Esophagus squamous epithelium (tissue), 5 donors: Measurements from ENCODE around the gene CTNND2. TPM values are rescaled to one million over a fixed set of nuclear protein-coding genes. Genes with fewer than 3 reads are reported as not detected.

Experiments used
- DNase-seq: peaks from one replicate; lab custom pipeline; 2025; lab: John Stamatoyannopoulos, UW
- H3K27ac ChIP-seq, 4 donors: fragments of 200-600 bp; sonication (generic); one replicate each; pipeline ENCODE4 v1.5.1; 2016 to 2019; ENCODE audit warnings: mild to moderate bottlenecking in 1 of 4
- H3K27me3 ChIP-seq, 4 donors: fragments of 200-600 bp; sonication (generic); 1 replicate in 3 of 4; 2 replicates in 1 of 4; pipeline versions ENCODE4 v1.5.1 to v1.6.0; 2017 to 2021; ENCODE audit warnings: antibody characterized with exemption in 1 of 4
- H3K36me3 ChIP-seq, 3 donors: fragments of 200-600 bp; sonication (generic); one replicate each; pipeline ENCODE4 v1.5.1; 2016 to 2019
- H3K4me1 ChIP-seq, 3 donors: fragments of 200-600 bp; sonication (generic); one replicate each; pipeline ENCODE4 v1.5.1; 2017 to 2019
- H3K4me3 ChIP-seq, 4 donors: fragments of 200-600 bp; sonication (generic); 1 replicate in 3 of 4; 2 replicates in 1 of 4; pipeline ENCODE4 v1.5.1; 2016 to 2019; ENCODE audit warnings: mild to moderate bottlenecking in 2 of 4, moderate library complexity in 1 of 4
- H3K9me3 ChIP-seq, 3 donors: fragments of 200-600 bp; sonication (generic); one replicate each; pipeline ENCODE4 v1.5.1; 2016 to 2019
- POLR2A ChIP-seq, 4 donors: fragments of 450-650 bp; IDR thresholded peaks; one replicate each; pipeline ENCODE4 v1.6.1; 2017; ENCODE audit warnings: antibody characterized with exemption in 4 of 4, mild to moderate bottlenecking in 4 of 4, moderate library complexity in 3 of 4
- WGBS, 2 donors: methylation state at CpG; one replicate each; pipeline ENCODE4 v1.1.5; 2018; 5-methylcytosine and 5-hydroxymethylcytosine counted together
- intact Hi-C: fragments of 100-400 bp; cut with DNase I; formaldehyde crosslinking; loops from one replicate; pipeline ENCODE4 v1.15.0; 2022
- total RNA-seq, 4 donors: library from RNA; depleted of rRNA; stranded (reverse); fragments of >200 nt; gene quantifications; one replicate each; pipeline ENCODE4 v1.1.0, GENCODE V29; 2016
- TF ChIP-seq, protein P1 (sequence below), 6 experiments: fragments of 450-650 bp in 4 of 6; fragments of 200-600 bp in 2 of 6; sonication (generic) in 2 of 6; IDR thresholded peaks; one replicate each; pipeline ENCODE4 v1.5.1; 2016 to 2019; ENCODE audit warnings: antibody characterized with exemption in 6 of 6, mild to moderate bottlenecking in 4 of 6, moderate library complexity in 4 of 6
- donor health status: DM: yes; HTN: yes; CAD: no.

The CTNND2 gene
- total RNA-seq, 4 donors from 2014 or later: 0.38 to 0.50 TPM; not detected in 2

DNA sequence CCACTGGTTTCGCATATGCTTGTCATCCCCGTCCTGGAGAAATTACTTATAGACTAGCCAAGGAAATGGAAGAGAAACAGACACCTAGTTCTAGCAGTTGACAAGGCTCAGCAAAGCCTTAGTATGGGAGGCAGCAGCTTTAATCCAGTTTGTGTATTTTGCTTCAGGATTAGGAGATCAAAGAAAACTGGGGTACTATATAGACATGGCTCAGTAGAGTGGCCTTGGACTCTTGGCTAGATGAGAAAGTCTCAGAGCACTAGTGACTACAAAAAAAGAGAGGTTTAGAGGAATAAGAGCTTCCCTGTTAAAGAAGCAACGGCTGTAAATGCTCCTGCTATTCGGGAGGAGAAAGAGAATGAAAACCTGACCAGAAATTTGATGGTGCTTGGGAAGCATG is 349.1 kb downstream of the CTNND2 start:
- intact Hi-C loops: no loop called here
- Histone ChIP-seq H3K4me1 (no peaks in the 10 kb centered on the region), H3K9me3 (no peaks in the 10 kb centered on the region), H3K27ac (no peak overlapping the region), H3K36me3 (no peaks in the 10 kb centered on the region), H3K4me3 (no peak overlapping the region), H3K27me3 (no peaks in the 10 kb centered on the region)
- TF ChIP-seq, protein P1, sequence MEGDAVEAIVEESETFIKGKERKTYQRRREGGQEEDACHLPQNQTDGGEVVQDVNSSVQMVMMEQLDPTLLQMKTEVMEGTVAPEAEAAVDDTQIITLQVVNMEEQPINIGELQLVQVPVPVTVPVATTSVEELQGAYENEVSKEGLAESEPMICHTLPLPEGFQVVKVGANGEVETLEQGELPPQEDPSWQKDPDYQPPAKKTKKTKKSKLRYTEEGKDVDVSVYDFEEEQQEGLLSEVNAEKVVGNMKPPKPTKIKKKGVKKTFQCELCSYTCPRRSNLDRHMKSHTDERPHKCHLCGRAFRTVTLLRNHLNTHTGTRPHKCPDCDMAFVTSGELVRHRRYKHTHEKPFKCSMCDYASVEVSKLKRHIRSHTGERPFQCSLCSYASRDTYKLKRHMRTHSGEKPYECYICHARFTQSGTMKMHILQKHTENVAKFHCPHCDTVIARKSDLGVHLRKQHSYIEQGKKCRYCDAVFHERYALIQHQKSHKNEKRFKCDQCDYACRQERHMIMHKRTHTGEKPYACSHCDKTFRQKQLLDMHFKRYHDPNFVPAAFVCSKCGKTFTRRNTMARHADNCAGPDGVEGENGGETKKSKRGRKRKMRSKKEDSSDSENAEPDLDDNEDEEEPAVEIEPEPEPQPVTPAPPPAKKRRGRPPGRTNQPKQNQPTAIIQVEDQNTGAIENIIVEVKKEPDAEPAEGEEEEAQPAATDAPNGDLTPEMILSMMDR (IDR thresholded peaks at IDR 0.05): no peak
- TF ChIP-seq POLR2A (IDR thresholded peaks at IDR 0.05): no peak
- DNase-seq: no peak
- 76 to 87% methylated on average over 4 of the region's 4 CpGs for WGBS, 2 donors

DNA sequence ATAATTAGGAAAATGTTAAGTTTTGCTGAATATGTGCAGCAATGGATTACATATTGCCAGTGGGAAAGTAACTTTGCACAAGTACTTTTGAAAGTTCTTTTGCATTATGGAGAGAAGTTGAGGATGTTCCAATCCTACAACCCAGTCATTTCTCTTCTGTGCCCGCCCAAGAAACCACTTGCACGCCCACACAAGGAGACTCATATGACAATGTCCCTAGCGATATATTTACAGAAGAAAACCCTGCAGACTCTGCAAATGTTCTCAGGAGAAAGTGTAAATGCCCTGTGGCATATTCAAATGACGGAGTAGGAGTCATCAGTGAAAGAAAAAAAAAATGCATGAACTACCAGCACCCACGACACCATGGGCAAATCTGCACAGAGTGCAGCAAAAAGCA is 356.5 kb downstream of the CTNND2 start:
- 44 to 51% methylated on average over 5 of the region's 5 CpGs for WGBS, 2 donors
- DNase-seq: no peak
- H3K4me3 ChIP-seq: no peak overlapping the region
- no peaks in the 10 kb centered on the region for H3K36me3 ChIP-seq
- intact Hi-C loops: no loop called here
- no peak for TF ChIP-seq POLR2A (IDR thresholded peaks at IDR 0.05)
- TF ChIP-seq, protein P1 (IDR thresholded peaks at IDR 0.05): no peak
- H3K4me1 ChIP-seq: no peaks in the 10 kb centered on the region
- H3K27me3 ChIP-seq: no peaks in the 10 kb centered on the region
- H3K27ac ChIP-seq: no peak overlapping the region
- H3K9me3 ChIP-seq: no peaks in the 10 kb centered on the region

DNA sequence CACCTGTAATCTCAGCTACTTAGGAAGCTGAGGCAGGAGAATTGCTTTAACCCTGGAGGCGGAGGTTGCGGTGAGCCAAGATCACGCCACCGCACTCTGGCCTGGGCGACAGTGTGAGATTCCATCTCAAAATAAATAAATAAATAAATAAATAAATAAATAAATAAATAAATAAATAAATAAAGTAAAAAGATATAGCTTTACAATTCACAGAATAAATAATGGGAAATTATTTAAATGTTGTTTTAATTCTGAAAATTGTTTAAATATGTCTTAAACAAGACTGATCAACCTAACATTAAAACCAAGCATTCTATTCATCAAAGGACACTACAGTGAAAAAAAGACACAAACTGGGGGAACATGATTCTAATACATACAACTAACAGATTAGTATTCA is 357.1 kb downstream of the CTNND2 start:
- intact Hi-C loops: no loop called here
- H3K4me3 ChIP-seq: no peak overlapping the region

DNA sequence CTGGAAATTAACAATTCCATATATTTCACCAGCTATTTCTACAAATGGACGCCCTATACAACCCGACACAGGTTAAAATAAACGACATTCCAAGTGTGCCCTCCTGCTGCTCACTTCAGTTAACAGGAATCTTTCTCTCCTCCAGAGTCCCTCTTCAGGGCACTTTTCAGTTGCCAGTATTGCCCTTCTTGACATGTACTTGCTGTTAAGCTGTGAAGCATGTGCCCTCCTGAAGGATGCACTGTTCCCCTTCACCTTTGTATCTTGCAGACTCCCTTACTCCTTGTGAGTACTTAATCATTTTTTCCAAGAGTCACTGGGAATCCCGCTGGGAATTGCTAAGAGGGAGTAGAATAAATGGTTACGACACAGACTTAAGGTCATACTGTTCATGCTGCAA is 364.1 kb downstream of the CTNND2 start:
- Histone ChIP-seq H3K4me3 (no peak overlapping the region), H3K9me3 (no peaks in the 10 kb centered on the region), H3K4me1 (no peaks in the 10 kb centered on the region), H3K36me3 (no peaks in the 10 kb centered on the region), H3K27me3 (no peaks in the 10 kb centered on the region), H3K27ac (no peak overlapping the region)
- 80 to 90% methylated on average over 5 of the region's 5 CpGs for WGBS, 2 donors
- DNase-seq: no peak
- TF ChIP-seq, protein P1 (IDR thresholded peaks at IDR 0.05): no peak
- TF ChIP-seq POLR2A (IDR thresholded peaks at IDR 0.05): no peak
- intact Hi-C loops: no loop called here

More for the DNA sequence above, 357.1 kb downstream of the CTNND2 start:
- DNase-seq: no peak
- no peaks in the 10 kb centered on the region for H3K9me3 ChIP-seq
- no peaks in the 10 kb centered on the region for H3K36me3 ChIP-seq
- no peaks in the 10 kb centered on the region for H3K27me3 ChIP-seq
- 90 to 97% methylated on average over 5 of the region's 5 CpGs for whole genome bisulfite sequencing, 2 donors
- H3K27ac ChIP-seq: no peak overlapping the region
- no peaks in the 10 kb centered on the region for H3K4me1 ChIP-seq
- TF ChIP-seq POLR2A (IDR thresholded peaks at IDR 0.05): no peak
- TF ChIP-seq, protein P1 (IDR thresholded peaks at IDR 0.05): no peak

DNA sequence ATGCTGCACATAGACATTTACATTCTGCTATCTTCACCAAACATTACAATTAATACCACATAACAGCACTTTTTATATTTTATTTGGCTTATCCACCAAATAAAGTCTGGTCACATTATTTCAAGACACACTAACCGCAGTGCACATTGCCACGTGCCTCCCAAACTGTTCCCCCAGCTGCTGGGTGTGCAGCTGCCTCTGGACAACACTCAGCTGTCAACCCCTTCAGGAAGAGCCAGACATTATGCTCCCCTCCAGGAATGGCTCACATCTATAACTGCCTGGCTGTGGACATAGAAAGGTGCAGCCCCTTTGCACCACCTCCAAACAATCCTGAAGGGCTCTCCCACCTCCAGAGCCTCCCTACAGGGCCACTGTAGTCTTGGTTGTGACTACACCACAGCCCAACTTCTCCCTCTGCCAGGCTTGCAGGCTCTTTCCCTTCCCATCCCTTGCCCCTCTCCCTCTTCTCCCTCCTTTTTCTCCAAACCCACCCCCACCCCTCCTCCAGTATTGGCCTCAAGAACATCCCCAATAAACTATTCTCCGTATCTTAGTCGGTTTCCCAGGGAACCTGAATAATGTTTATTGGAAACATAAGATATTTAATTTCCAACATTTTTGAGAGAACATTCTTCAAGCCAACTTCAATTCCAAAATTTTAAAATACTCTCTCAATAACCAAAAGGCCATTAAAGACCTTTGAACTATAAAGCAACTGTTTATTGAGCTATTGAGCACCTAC is 372.3 kb downstream of the CTNND2 start:
- WGBS, 2 donors: 73 to 83% methylated on average over 4 of the region's 4 CpGs
- intact Hi-C loops: no loop called here
- no peak for DNase-seq
- Histone ChIP-seq H3K4me3 (no peak overlapping the region), H3K9me3 (no peaks in the 10 kb centered on the region), H3K27me3 (no peaks in the 10 kb centered on the region), H3K4me1 (no peaks in the 10 kb centered on the region), H3K27ac (no peak overlapping the region), H3K36me3 (no peaks in the 10 kb centered on the region)
- TF ChIP-seq, protein P1 (IDR thresholded peaks at IDR 0.05): no peak
- TF ChIP-seq POLR2A (IDR thresholded peaks at IDR 0.05): no peak
